Urothelium cell line (cell line): Measurements from ENCODE around the gene DNASE1.
"Not testable (repeated sequence)": the region's sequence is repeated elsewhere in the genome, so short reads cannot be mapped to it uniquely, and the experiment has no call there.

Experiments
- DNase-seq: peaks from one replicate; pipeline ENCODE4 v3.0.0; 2011; ENCODE audit warnings: low spot score, mixed read lengths
- FAIRE-seq: peaks from 2 replicates; lab custom pipeline; 2011; peaks lifted over from hg19 to GRCh38; lab: Jason Lieb, UNC

DNASE1 gene

DNA sequence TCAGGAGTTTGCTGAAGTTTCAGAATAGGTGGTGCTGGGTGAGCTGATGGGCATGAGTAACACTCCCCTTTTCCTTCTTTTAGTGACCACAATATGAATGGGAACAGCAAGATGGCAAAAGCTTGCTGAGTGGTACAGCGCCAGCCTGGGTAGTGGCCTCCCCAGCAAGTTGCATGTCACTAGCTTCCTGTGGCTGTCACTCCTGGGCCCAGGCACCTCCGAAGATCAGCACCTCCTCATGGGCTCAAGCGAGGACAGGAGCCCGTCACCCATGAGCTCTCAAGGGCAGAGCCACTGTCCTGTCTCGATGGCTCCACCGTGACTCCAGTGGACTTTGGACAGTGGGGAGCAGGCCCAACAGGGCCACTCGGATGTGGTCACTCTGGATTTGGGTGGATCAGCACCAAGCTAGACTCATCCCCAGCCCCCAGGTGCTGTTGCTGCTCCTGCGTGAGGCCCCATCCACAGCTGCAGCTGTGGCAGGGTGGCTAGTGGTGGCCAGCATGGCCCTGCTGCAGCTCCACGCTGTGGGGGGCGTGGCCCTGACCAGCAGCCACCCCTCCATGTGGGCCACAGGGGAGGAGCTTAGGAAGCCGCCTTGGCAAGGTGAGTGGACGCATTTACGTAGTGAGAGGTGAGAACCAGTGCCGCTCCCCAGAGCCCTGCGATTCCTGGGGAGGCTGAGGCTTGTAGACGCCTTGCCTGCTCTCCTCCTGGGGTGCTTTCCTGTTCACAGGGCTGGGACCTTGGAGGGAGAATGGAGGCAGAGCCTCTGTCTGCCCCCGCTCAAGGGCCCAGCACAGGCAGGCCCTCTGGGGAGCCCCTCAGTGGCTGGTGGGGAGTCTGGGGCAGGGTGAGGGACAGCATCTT, 13.6 kb upstream of the DNASE1 start:
- DNase-seq (no peak), FAIRE-seq (no peak)

DNA sequence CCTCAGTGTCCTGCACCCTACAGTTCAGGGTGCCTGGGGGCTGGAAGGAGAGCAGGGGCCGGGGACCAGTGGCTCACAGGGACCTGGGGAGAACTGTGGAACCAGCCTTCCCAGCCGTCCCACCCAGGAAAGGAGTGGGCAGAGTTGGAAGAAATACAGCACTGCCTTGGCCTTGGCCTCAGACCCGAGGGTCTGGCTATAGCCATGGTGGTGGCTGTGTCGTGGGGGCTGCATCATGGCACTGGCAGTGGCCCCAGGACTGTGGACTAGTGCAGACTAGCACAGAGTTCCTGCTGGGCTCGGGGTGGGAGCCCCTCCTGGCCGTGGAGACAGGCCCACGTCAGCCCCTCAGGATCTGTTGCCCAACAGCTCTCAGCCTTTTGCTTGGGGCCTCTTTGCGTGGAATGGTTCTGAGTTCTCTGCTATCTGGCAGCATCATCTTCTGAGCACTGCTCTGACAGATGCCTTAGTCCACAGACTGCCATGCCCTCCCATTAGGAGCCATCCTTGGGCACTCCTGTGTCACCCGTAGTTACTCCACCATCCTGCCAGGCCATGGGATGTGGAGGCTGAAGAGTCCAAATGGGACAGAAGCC, 12.6 kb upstream of the DNASE1 start:
- no peak for DNase-seq
- FAIRE-seq, result no peak

DNA sequence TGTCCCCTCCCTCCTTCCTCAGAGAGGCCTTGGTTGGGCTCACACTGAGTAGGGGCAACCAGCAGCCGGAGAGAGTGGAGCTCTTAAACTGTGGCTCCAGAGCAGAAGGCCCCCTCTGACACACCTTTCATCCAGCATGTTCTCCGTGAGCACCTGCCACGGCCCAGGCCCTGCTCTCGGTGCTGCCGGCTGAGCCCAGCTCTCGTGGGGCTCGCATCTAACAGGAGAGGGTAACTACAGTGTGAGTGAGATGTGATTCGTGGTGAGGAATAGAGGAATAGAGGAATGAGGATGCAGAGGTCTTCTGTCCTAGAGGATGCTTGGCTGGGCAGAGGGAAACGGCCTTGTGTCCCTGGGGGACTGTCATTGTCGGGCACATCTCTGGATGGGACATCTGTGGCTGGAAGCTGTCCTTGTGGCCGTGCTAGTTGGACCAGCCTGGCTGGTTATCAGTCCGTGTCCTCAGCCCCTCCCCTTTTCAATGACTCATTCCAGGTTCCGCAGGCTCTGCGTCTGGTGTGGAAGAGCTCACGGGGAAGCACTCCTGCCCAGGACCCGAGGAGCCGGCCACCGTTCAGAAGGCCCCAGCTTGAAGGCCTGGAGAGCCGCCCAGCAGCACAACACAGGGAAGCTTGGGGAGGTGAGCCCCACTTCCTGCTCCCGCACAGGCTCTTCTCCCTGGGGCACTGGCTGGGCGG, 11.9 kb upstream of the DNASE1 start:
- FAIRE-seq (no peak), DNase-seq (peak; percentile 64)

DNA sequence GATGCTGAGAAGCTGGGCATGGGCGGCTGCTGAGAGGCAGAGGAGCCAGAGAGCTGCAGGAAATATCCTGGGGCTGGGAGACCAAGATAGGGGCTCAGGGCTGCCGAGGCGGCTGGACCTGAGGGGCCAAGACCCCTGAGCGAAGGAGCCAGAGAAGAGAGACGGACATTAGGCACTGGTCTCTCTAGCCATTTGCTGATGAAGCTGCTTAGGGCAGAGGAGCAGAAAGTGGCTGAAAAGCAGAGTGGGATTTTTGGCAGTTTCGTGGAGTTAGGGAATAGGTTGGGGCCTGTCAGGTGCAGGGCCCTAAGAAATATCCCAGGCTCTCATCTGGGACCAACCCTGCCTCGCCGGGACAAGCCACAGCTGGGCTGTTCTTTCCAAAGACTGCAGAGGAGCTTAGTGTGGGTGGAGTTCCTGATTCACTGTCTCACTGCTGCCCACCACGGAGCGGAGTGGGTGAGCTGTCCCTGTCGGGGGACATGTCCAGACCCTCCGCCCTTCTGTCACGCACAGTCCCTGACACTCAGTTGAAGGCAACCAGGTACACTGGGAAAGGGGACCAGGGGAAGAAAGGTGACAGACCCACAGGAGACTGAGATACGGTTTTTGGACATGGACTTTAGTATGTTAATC, 11.3 kb upstream of the DNASE1 start:
- DNase-seq (no peak), FAIRE-seq (no peak)

DNA sequence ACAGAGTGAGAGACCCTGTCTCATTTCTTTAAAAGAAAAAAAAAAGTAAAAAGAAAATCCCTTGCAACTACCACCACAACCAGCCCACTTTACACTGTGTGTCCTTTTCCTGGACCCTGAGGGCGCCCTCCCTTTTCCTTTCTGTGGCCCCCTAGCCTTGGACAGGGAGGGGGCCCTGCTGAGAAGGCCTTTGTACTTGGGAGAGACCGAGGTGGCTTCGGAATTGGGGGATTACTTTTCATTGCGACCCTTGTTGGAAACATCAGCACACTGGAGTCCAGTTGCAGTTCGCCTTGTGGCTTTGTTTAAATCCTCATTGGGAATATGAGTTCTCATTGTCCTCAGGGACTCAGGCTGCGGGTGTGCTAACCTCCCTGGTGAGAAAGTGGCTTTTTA, 9.4 kb upstream of the DNASE1 start:
- FAIRE-seq, result no peak

DNA sequence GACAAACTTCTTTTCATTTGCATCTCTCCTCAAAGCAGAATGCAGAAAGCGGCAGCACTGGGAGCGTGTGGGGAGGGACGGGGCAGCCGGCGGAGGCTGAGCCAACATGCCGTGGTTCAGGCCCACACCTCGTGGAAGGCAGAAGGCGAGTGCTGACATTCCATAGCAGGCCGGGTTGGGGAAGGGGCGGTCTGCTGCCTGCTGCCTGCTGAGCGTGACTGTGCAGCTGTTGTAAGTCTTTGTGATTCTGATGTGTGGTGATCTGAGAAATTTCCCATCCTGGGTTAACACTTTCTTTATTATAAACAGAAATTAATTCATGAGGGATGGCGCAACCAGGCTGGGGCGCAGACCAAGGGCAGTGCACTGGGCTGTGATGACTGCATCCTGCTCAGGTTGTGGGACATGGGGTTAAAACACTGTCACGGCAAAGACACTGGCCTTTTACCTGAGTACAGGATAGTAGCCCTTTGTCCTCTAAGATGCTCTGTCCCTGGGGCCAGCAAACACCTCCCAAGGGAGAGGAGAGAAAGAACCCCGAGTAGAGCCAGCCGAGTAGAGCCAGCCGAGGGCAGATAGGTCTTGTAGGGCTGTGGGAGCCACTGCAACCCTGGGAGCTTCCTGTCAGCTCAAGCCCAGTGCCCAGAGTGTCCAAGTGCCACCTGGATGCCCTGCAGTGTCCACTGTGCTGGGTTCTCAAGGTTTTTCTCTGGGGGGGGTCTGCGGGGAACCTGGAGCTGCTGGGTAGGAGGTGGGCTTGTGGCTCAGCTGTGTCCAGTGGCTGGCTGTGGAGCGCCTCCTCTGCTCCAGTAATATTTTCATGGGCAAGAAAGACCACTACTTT, 8.8 kb upstream of the DNASE1 start:
- FAIRE-seq, result peak; percentile 72
- DNase-seq, result no peak

More for the DNA sequence above, 9.4 kb upstream of the DNASE1 start:
- DNase-seq, result no peak

DNA sequence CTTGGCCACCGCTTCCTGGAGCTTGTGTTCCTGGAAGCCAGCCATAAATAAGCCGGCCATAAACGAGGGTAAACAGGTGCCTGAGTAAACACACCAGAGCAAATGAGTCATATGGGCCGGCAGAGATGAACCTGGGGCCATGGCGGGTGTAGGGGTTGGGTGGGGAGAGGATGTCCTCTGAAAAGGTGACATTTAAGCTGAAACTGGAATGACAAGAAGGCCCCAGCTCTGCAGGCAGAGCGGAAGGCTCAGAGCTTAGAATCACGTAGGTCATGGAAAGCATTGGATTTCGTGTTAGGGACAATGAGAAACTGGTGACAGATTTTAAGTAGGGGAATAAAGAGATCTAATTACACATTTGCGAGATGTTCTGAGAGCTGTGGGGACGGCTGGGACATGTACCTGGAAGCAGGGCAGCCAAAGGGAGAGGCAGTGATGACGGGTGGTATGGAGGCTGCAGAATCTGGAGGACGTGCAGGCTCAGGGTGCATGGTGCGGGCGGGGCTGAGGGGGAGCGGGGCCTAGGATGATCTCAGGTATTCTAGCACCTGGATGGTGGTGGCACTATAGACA, 8.1 kb upstream of the DNASE1 start:
- DNase-seq, result peak; percentile 70
- FAIRE-seq, result peak; percentile 74

DNA sequence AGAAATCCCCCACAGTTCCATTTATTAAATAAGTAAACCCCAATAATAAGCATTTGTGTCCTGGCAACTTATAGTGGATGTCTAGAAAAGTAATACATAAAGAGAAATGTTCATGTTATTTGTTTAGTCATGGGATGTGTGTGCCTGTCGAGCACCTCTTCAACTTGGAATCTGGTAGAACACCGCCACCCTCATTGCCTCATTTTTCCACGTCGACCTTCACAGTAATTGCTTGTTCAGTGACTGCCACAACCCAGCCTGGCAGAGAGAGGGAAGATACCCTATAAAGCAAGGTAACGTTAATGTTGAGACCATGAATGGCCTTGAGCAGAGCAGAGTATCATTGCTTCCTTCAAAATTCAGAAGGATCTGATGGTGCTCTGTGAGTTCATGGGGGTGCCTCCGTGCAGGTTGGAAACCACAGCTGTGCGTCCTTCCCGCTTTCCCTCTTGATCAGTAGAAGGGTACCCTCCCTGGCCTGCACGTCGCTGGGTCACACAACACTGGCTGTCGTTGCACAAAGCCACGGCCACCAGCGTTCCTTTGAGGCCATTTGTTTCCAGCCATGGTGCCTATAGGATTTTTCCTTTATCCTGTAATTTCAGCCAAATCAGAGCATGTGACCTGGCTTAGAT, 3.7 kb upstream of the DNASE1 start:
- FAIRE-seq (no peak), DNase-seq (no peak)

DNA sequence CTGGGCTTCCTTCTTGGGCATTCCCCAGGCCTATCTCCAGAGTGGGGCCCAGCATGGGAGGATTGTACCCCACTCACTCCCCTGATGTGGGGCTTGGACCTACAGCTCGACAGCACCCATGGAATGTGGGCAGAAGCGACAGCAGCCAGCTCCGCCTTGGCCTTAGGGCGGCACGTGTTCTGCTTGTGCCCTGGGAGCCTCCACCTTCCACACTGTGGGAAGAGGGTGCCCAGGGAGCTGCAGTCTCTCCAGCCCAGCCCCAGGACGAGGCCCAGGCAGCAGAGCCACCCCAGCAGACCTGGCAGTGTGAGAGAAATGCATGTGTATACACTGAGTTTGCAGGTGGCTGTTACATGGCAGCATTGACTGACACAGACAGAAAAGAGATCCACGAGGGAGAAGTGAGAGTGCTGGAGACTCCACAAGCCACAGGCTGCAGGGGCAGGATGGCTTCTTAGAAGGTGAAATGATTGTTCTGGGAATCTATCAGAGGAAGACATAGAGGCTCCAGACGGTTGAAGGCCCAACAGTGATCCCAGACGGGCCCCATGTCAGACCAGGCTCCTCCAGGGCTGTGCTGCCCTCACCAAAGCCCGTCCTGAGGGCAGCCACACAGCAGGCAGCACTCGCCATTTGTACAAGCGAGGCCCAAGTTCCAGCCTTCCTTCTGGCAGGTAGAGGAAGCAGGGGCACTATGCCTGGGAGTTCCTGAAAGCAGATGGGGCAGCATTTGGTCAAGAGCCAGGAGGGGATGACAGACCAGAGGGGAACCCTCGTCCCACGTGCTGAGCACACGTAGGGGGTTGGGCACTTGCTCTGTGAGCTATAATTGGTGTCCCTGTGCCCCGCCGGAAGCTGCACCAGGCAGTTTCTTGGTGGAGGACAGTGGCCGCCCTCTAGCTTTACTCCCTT, 2.8 kb upstream of the DNASE1 start:
- DNase-seq, result no peak

DNA sequence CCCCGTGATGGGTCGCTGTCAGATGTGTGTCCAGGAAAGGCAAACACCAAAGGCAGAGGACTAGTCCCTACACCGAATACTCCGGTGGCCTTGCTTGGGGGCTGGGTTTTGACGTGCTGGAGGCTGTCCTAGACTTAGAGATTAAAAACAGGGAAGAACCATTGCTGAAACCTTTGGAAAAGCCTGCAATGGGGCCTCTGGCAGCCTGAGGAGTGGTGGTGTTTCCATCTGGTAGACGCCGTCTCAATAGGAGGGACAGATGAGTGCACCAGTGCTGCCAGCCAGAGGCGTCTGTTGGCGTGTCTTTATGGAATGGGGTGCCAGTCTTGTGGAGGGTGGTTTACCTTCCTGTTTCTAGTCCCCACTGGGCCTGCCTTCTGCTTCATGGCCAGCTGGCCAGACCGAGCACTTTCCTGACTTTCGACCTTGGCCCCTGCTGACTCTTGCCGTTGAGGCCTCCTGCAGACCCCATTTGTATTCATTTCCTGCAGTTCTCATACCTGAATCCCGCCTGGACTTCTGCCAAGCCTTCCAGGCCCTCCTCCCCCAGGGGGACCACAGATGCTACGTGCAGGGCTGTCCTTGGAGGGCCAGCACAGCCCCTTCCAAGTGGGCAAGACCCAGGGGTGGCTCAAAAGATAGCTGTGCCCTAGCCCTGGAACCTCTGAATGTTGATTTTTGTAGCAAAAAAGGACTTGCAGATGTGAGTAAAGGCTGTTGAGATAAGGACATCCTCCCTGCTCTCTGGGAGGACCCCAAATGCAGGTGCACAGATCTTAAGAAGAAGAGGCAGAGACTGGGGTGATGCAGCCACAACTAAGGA, 1.9 kb upstream of the DNASE1 start:
- DNase-seq, result no peak
- no peak for FAIRE-seq

More for the DNA sequence above, 2.8 kb upstream of the DNASE1 start:
- FAIRE-seq, result no peak

DNA sequence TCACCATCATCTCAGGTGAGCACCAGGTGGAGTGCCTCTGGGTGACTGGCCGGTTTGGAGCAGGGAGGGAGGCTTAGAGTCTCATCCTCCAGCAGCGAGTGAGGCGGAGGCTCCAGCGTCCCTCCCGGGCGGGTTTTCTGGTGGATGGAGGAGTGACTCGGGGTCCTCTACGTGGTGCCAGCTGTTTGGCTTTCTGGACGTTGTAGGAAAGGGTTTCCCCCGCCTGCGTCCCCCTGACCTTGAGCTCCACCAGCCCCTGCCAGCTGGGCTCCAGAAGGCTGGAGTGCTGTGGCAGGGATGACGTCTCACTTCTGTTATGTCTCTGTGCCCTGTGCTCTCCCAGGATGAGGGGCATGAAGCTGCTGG, 522 bp downstream of the DNASE1 start:
- no peak for DNase-seq
- FAIRE-seq, result no peak

DNA sequence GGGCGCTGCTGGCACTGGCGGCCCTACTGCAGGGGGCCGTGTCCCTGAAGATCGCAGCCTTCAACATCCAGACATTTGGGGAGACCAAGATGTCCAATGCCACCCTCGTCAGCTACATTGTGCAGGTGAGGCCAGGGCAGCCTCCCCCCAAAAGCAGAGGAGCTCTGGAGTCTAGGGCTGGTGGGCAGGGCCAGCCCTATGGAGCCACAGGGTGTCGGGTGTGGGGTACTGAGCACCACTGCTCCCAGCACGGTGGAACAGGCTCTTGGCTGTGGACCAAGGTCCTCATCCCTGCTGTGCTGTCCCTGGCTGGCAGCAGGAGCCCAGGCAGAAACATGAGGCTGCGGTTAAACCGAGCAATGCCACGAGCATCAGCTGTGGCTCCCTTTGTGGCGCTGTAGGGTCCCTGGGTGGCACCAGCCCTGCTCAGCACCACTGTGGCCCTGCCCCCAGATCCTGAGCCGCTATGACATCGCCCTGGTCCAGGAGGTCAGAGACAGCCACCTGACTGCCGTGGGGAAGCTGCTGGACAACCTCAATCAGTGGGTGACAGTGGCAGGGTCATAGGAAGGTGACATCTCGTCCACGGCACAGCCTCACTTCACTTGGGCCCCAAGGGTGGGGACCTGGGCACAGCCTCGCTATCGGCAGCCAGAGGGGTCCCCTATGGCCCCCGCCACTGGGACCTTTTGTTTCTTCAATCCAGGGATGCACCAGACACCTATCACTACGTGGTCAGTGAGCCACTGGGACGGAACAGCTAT, 1.1 kb downstream of the DNASE1 start:
- DNase-seq (no peak), FAIRE-seq (no peak)

DNA sequence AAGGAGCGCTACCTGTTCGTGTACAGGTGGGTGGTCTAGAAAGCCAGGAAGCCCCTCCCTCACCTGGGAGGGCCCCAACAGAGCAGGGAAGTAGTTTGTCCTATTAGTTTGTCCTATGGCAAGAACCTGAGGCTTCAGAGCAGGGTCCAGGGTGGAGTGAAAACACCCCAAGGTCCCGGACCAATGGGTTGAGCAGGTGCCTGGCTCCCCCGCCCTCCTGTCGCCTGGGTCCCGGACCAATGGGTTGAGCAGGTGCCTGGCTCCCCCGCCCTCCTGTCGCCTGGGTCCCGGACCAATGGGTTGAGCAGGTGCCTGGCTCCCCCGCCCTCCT, 1.6 kb downstream of the DNASE1 start:
- FAIRE-seq, result not testable (repeated sequence)

DNA sequence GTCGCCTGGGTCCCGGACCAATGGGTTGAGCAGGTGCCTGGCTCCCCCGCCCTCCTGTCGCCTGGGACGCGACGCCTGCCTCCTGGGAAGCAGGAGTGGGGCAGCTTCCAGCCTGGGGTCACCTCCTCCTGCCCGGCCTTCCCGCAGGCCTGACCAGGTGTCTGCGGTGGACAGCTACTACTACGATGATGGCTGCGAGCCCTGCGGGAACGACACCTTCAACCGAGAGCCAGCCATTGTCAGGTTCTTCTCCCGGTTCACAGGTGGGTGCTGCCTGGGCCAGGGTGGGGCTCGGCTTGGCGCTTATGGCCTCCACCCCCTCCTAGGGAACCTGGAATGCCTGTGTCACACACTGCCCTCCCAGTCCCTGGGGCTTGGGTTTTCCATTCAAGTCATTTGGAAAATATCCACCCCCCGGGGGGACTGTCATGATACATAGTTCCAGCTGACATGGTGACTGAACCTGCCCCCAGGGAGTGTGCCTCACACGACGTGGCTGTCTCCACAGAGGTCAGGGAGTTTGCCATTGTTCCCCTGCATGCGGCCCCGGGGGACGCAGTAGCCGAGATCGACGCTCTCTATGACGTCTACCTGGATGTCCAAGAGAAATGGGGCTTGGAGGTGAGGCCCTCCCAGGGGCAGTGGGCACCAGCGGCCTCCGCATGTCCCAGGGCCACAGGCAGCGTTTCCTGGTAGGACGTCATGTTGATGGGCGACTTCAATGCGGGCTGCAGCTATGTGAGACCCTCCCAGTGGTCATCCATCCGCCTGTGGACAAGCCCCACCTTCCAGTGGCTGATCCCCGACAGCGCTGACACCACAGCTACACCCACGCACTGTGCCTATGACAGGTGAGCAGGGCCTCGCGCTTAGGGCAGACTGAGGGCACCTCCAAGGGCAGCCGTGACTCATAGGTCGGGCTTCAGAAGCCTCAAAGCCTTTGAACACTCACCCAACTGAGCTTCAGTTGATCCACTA, 2.3 kb downstream of the DNASE1 start:
- FAIRE-seq (no peak), DNase-seq (no peak)

More for the DNA sequence above, 1.6 kb downstream of the DNASE1 start:
- not testable (repeated sequence) for DNase-seq

DNA sequence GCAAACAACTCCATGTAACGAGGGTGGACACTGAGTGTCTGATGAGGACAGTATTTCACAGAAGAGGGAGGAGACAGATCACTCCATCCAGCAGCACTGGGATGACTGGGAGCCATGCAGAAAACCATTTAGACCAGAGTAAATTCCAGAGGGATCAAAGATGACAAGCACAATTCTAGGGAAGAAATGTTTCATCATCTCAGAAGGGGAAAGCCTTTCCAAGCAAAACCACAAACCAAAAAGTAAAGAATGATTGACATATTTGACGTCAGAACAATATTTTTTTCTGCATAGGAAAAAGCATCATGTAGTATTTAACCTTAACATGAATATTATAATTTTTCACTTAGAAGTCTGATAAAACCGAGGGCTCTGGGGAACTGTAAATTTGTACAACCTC, 4.8 kb downstream of the DNASE1 start:
- no peak for FAIRE-seq
- no peak for DNase-seq

DNA sequence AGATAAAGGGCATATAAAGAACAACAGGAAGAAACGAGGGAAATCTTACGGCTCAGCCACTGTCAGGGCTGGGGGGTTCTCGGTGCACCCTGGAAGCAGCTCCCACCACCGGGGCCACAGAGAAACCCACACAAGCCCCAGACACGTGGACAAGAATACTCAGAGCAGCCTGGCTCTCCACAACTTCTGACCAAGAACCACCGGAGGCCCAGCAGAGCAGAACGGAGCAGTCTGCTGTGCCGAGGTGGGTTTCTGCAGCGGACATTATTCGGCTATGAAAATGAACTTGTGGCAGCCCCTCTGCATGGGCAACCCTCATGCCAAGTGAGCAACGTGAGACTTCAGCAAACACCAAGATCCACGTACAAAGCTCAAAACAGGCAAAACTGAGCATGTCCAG, 6.8 kb downstream of the DNASE1 start:
- FAIRE-seq, result no peak

More for the DNA sequence above, 6.8 kb downstream of the DNASE1 start:
- no peak for DNase-seq
